HFFc6 (cell line): Measurements from ENCODE around the gene MRC2. TPM values are rescaled to one million over a fixed set of nuclear protein-coding genes. Genes with fewer than 3 reads are reported as not detected.
"Not testable (repeated sequence)": the region's sequence is repeated elsewhere in the genome, so short reads cannot be mapped to it uniquely, and the experiment has no call there.

Experiments used
- DNase-seq: peaks from one replicate; pipeline ENCODE4 v3.0.0-alpha.2; 2018
- H3K27ac Mint-ChIP-seq: 2 replicates; pipeline ENCODE4 v1.8.0; 2020; ENCODE audit warnings: mild to moderate bottlenecking, mixed read lengths
- H3K27me3 Mint-ChIP-seq: 2 replicates; pipeline ENCODE4 v1.8.0; 2021; ENCODE audit warnings: mild to moderate bottlenecking, moderate library complexity, mixed read lengths; ENCODE audit not compliant: insufficient read depth
- H3K36me3 Mint-ChIP-seq: 2 replicates; pipeline ENCODE4 v1.8.0; 2021; ENCODE audit warnings: low read depth, mixed read lengths
- H3K4me1 Mint-ChIP-seq: 2 replicates; pipeline ENCODE4 v1.8.0; 2020; ENCODE audit warnings: low read depth, mixed read lengths
- H3K4me3 Mint-ChIP-seq: 2 replicates; pipeline ENCODE4 v1.8.0; 2020; ENCODE audit warnings: mild to moderate bottlenecking, moderate library complexity, mixed read lengths
- H3K9me3 Mint-ChIP-seq: 2 replicates; pipeline ENCODE4 v1.8.0; 2020; ENCODE audit warnings: mild to moderate bottlenecking, mixed read lengths
- CTCF ChIP-seq: fragments of 200-600 bp; sonication (generic); IDR thresholded peaks from 2 replicates; pipeline ENCODE4 v1.5.0; 2021; ENCODE audit warnings: antibody characterized with exemption, mild to moderate bottlenecking
- total RNA-seq, 6 experiments: library from RNA; stranded (reverse); fragmentation: NEBNext Ultra II Directional; extraction: Animal tissue kit (Norgen Biotek cat#: 25700); gene quantifications; 2 replicates in 1 of 6; 3 replicates in 5 of 6; pipeline ENCODE4 v1.2.3, GENCODE V29; 2021

The MRC2 gene
- total RNA-seq, 6 experiments from 2014 or later = 255 to 313 (median 279) TPM

- H3K27me3 Mint-ChIP-seq = peaks cover 8% of the 10 kb centered on the region
- no peak for DNase-seq
- peaks cover 40% of the 10 kb centered on the region for H3K36me3 Mint-ChIP-seq
- H3K4me3 Mint-ChIP-seq = no peak overlapping the region
- H3K27ac Mint-ChIP-seq = no peak overlapping the region
- H3K9me3 Mint-ChIP-seq = peaks cover 10% of the 10 kb centered on the region; the same call in 1 of the 2 replicates
- H3K4me1 Mint-ChIP-seq = peaks cover 26% of the 10 kb centered on the region
- TF ChIP-seq CTCF = peak; percentile 71
Observed at GRCh38 chr17:62692721-62693431, 65.4 kb downstream of the MRC2 start.

GRCh38 chr17:62693616-62694409 lies 66.3 kb downstream of the MRC2 start:
- Mint-ChIP-seq H3K9me3 (peaks cover 10% of the 10 kb centered on the region; the same call in 1 of the 2 replicates), H3K27ac (peak overlapping the region; percentile 14), H3K36me3 (peaks cover 39% of the 10 kb centered on the region), H3K4me3 (no peak overlapping the region), H3K27me3 (peaks cover 5% of the 10 kb centered on the region), H3K4me1 (peaks cover 27% of the 10 kb centered on the region)
- no peak for TF ChIP-seq CTCF
- no peak for DNase-seq

GRCh38 chr17:62695093-62695738 lies 67.7 kb downstream of the MRC2 start:
- Mint-ChIP-seq H3K4me1 (peaks cover 33% of the 10 kb centered on the region), H3K36me3 (peaks cover 39% of the 10 kb centered on the region), H3K9me3 (peaks cover 10% of the 10 kb centered on the region; the same call in 1 of the 2 replicates)
- not testable (repeated sequence) for H3K27ac Mint-ChIP-seq, DNase-seq, H3K27me3 Mint-ChIP-seq, H3K4me3 Mint-ChIP-seq

GRCh38 chr17:62696256-62696655 lies 68.8 kb downstream of the MRC2 start:
- Mint-ChIP-seq H3K9me3 (peaks cover 10% of the 10 kb centered on the region; the same call in 1 of the 2 replicates), H3K4me1 (peaks cover 33% of the 10 kb centered on the region), H3K4me3 (no peak overlapping the region), H3K27me3 (peaks cover 5% of the 10 kb centered on the region; the same call in 1 of the 2 replicates), H3K36me3 (peaks cover 32% of the 10 kb centered on the region), H3K27ac (no peak overlapping the region)
- DNase-seq = peak; percentile 38
- no peak for TF ChIP-seq CTCF

GRCh38 chr17:62696726-62697490 lies 69.4 kb downstream of the MRC2 start:
- H3K27me3 Mint-ChIP-seq = peaks cover 5% of the 10 kb centered on the region; the same call in 1 of the 2 replicates
- no peak overlapping the region for H3K4me3 Mint-ChIP-seq
- H3K9me3 Mint-ChIP-seq = peaks cover 10% of the 10 kb centered on the region; the same call in 1 of the 2 replicates
- no peak overlapping the region for H3K27ac Mint-ChIP-seq
- no peak for TF ChIP-seq CTCF
- DNase-seq = no peak
- H3K4me1 Mint-ChIP-seq = peaks cover 33% of the 10 kb centered on the region
- H3K36me3 Mint-ChIP-seq = peaks cover 26% of the 10 kb centered on the region

GRCh38 chr17:62698459-62698858 lies 71.0 kb downstream of the MRC2 start:
- peaks cover 38% of the 10 kb centered on the region for H3K4me1 Mint-ChIP-seq
- H3K36me3 Mint-ChIP-seq = peaks cover 22% of the 10 kb centered on the region
- not testable (repeated sequence) for H3K4me3 Mint-ChIP-seq, H3K27me3 Mint-ChIP-seq, DNase-seq, H3K27ac Mint-ChIP-seq
- peaks cover 10% of the 10 kb centered on the region; the same call in 1 of the 2 replicates for H3K9me3 Mint-ChIP-seq
